GM08714 (cell line): ENCODE measurements around the gene NRIP2.

ENCODE experiments used
- H3K4me3 ChIP-seq: fragments of 200-500 bp; sonication (Bioruptor generic); 2 replicates; pipeline ENCODE4 v1.5.1; 2014; ENCODE audit warnings: mild to moderate bottlenecking, low read length, inconsistent platforms
- ZNF274 ChIP-seq: IDR thresholded peaks from 2 replicates; pipeline ENCODE4 v1.6.1; 2012; ENCODE audit warnings: mild to moderate bottlenecking, low read depth, low read length

The NRIP2 gene

GRCh38 chr12:2792671-2793500 is 41.9 kb downstream of the NRIP2 start:
- H3K4me3 ChIP-seq, result no peak overlapping the region
- TF ChIP-seq ZNF274, result no peak

- no peak for TF ChIP-seq ZNF274
Measured at GRCh38 chr12:2791089-2791488, 43.7 kb downstream of the NRIP2 start.

GRCh38 chr12:2785017-2785416 is 49.8 kb downstream of the NRIP2 start:
- TF ChIP-seq ZNF274, result no peak

More at GRCh38 chr12:2791089-2791488, 43.7 kb downstream of the NRIP2 start:
- H3K4me3 ChIP-seq, result no peak overlapping the region

GRCh38 chr12:2783936-2784600 is 50.8 kb downstream of the NRIP2 start:
- TF ChIP-seq ZNF274, result no peak
- no peak overlapping the region for H3K4me3 ChIP-seq

More at GRCh38 chr12:2785017-2785416, 49.8 kb downstream of the NRIP2 start:
- H3K4me3 ChIP-seq, result no peak overlapping the region

- TF ChIP-seq ZNF274, result no peak
- H3K4me3 ChIP-seq, result no peak overlapping the region
Measured at GRCh38 chr12:2779281-2779680, 55.6 kb downstream of the NRIP2 start.

GRCh38 chr12:2776129-2776806 is 58.6 kb downstream of the NRIP2 start:
- H3K4me3 ChIP-seq, result no peak overlapping the region
- TF ChIP-seq ZNF274, result no peak

- no peak for TF ChIP-seq ZNF274
Measured at GRCh38 chr12:2775431-2775830, 59.4 kb downstream of the NRIP2 start.

More at GRCh38 chr12:2775431-2775830, 59.4 kb downstream of the NRIP2 start:
- H3K4me3 ChIP-seq, result no peak overlapping the region
